ENCODE results near the gene UNKL.

UNKL gene

DNA sequence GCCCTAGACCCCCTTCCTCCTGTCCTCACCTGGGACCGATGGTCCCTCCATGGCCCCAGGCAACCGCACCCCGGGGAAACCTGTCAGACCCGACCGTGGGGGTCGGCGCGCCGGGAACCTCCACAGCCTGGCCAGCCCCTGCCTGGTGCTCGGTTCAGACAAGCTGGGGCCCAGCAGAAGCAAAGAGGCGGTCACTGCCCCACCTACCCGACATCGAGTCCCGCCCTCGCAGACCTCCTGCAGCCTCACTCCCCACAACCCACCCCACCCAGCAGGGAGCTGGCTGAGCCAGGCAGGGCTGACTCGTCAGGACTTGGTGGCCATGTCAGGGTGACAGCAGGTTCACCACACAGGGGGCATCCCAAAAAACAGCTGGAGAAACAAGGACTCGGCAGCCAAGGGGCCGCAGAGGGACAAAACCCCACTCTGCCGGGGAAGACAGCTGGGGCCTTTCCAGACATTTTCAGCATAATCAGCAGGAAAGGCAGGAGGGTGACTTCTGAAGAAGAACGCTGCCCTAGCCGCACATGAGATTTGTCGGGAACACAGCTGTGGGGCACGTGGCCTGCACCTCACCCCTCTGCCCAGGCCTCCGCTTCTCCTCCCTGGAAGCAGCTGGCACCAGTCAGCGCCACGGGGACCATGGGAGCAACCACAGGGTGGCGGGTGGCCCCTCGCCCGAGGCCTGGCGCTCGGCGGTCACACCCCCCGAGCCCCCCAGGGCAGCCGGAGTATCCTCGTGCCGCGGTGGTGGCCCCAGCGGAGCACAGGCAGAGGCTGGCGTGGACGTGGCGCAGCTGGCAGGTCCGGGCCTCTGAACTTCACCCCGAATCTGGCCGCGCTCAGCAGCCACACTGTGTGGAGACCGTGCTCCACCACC, 39.8 kb downstream of the UNKL start:
- DNase-seq, result no peak

DNA sequence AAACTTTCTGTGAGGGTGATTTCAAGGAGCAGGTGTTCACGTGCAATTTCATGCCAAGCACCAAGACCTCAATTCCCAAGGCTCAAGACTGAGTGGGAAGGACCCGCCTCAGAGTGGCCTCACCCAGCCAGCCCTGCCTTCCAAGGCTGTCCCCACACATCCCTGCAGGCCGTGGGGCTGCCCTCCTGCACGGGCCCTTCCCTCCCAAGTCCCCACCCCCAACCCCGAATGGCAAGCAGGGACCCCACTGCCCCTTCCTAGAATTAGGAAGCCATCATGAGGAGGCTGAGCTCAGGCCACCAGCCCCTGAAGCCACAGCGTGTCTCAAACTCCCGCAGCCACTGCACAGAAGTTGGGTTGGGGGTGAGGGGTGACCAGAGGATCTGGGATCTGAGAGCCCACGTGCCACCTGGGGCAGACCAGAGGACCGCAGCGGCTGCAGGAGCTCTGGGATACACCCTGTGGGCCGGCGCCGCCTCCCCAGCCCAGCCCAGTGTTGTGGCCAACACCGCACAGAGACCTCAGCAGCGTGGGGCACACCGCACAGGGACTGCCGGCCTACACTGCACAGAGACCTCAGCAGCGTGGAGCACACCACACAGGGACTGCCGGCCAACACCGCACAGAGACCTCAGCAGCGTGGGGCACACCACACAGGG, 42.1 kb downstream of the UNKL start:
- no peak for DNase-seq

DNA sequence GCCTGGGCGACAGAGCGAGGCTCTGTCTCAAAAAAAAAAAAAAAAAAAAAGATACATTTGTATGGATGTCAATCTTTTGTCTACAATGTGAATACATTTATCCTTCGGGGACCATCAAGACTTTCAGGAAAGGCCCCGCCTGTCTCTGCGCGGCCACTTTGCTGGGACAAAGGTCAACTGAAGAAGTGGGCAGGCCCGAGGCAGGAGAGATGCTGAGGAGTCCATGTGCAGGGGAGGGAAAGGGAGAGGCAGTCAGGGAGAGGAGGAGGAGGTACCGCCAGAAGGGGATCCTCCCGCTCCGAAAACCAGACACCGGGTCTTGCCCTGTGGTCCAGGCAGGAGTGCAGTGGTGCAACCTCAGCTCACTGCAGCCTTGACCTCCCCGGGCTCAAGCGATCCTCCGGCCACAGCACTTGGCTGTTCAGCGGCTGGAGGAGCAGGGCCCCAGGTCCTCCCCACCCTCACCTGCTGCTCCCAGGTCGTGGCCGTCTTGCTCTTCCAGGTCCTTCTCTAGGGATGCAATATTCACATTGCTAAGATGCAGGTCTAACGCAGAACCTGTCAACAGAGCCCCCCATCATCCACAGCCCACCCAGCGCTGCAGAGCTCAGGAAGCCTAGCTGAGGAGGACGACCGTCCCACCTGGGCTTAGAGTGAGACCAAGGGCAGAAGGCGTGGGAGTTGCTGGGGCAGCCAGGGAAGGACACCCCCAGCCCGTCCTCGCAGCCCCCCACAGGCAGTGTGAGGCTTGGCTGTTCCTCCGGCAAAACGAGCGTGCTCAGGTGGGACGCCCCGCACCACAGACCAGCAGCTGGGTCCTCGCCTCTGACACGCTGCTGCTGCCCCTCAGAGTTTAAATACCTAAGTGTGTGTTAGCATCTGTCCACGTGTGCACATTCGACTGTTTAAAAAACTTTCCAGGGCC, 43.2 kb downstream of the UNKL start:
- DNase-seq, result no peak

DNA sequence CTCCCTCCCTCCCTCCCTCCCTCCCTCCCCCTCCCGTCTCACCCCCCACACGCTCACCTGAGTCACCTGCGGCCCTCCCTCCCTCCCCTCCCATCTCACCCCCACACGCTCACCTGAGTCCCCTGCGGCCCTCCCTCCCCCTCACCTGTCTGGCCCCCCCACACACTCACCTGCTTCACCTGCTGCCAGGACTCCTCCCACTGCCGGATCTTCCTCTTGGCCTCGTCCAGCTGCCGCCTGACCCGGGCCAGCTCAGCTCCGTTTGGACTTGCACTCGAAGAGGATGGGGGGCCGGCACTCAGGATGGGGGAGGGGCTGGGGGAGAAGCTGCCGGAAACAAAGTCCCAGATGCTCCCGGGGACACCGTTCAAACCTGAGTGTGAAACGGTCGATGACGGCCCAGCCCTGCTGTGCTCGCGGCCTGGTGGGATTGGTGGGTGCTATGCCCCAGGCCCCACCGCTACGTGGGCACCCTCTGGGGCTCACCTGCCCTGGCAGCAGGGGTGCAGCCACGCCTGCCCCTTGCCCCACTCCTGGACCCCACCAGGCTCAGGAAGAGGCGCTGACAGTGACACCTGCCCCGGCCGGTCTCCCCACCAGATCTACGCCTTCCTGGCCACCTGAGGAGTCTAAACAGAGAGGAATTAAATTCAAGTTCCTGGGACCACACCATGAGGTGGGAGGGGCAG, 46.9 kb downstream of the UNKL start:
- DNase-seq, result no peak

DNA sequence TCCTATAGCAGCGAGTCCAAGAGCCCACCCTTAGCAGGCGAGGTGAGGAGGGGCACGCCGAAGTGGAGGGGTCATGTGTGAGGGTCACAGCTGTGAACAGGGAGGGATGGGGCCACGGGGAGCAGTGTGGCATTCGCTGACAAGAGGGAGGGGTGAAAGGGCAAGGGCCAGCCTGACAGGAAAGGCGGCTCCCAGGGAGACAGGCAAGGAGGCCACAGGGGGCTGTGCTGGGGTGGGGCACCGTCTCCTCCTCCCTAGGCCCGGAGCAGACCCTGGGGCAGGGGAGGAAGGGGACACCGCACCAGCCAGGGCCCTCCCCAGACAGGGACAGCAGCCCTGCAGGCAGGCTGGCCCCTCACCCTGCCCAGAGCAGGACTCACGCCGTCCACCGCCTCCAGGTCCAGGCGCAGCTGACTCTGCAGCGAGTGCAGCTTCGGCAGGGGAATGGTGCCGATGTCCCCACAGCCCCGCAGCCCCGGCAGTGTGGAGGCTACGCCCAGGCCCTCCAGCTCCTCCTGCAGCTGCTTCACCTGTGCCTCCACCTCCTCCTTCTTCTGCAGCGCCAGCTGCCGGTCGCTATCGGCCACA, 47.7 kb downstream of the UNKL start:
- no peak for DNase-seq

DNA sequence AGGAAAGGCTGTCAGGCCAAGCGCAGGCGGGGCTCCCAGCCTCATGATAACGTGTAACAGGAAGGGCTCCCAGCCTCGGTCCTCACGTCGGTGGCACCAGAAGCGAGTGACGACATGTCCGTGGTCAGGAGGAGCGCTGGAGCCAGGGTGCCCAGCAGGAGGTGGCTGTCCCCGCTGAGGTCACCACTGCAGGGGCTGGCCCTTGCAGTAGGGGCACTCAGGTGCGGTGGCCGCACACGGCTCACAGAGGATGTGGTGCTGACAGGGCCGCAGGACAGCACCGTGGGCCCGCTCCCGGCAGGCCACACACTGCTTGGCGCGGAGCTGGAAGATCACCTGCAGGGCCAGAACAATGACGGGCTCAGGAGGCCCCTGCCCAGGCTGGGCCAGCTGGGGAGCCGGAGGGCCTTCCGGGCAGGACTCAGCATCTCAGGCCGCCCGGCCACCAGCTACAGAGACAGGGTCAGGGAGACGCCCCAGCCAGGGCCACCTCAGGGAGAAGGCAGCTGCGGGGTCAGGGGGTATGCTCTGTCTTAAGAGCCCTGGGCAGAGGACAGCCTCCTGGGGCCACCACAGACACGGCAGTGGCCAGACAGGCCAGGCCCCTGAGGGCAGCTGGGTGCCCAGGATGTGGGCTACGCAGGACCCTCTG, 48.3 kb downstream of the UNKL start:
- no peak for DNase-seq

DNA sequence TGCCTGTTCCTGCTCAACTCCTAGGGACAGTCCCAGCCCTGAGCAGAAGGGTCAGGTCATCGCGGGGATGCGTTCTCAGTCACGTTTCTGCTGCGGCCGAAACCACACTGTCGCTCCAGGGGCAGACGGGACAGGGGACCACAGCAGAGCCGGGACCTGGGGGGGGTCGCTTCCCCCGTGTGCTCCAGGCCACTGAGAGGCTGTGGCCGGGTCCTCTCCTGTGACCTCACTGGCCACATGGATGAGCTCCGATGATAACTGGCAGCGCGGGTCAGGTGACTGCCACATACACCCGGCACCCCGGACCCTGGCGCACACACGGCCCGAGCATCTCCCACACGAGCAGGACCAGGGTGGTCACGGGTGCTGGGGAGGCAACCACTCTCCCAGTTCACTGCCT, 50.0 kb downstream of the UNKL start:
- DNase-seq, result no peak

DNA sequence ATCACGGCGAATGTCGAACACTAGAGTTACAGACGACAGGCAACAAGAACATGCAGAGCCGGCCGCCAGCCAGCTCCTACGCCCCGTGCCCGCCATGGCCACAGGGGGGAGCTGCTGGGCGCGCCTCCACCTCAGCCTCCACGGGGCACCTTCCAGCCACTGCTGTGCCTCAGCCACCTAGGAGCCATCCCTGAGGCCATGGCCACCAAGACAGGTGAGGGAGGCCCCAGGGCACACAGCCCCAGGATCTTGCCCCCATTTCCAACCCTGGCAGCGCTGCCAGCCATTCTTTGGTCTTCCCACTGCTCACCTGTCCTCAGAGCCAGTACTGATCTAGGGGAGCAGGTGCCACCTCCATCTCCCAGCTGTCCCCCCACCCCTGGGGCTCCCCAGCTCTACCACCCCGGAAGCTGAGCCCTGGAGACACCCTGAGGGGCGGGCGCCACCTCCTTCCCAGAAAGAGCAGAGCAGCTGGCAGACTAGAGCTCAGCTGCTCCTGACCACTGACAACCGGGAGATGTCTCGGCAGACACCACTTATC, 50.9 kb downstream of the UNKL start:
- peak; percentile 77 for DNase-seq

DNA sequence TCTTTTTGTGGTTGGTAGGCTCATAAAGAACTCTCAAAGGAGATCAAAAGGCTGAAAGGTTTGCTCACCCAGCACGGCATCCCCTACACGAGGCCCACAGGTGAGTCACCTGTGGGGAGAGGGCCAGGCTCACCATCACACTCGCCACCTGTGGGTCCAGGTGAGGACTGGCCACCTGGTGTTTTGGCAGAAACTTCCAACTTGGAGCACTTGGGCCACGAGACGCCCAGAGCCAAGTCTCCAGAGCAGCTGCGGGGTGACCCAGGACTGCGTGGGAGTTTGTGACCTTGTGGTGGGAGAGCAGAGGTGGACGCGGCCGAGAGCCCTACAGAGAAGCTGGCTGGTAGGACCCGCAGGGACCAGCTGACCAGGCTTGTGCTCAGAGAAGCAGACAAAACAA, 51.7 kb downstream of the UNKL start:
- DNase-seq, result no peak

DNA sequence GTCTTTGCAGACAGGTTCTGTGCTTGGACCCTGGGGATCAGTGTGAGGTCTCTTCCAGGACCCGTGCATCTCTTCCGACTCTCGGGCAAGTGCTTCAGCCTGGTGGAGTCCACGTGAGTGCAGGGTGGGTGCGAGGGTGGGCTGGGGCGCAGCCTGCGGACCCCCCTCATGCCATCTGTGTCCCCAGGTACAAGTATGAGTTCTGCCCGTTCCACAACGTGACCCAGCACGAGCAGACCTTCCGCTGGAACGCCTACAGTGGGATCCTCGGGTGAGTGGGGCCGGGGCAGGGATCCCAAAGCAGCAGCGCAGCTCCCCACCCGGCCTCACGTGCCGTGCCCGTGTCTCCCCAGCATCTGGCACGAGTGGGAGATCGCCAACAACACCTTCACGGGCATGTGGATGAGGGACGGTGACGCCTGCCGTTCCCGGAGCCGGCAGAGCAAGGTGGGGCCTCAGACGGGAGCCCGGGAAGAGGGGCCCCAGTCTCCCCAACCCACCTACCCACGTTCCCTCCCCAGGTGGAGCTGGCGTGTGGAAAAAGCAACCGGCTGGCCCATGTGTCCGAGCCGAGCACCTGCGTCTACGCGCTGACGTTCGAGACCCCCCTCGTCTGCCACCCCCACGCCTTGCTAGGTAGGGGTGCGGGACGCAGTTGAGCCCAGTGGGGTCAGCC, 52.7 kb downstream of the UNKL start:
- DNase-seq, result no peak

DNA sequence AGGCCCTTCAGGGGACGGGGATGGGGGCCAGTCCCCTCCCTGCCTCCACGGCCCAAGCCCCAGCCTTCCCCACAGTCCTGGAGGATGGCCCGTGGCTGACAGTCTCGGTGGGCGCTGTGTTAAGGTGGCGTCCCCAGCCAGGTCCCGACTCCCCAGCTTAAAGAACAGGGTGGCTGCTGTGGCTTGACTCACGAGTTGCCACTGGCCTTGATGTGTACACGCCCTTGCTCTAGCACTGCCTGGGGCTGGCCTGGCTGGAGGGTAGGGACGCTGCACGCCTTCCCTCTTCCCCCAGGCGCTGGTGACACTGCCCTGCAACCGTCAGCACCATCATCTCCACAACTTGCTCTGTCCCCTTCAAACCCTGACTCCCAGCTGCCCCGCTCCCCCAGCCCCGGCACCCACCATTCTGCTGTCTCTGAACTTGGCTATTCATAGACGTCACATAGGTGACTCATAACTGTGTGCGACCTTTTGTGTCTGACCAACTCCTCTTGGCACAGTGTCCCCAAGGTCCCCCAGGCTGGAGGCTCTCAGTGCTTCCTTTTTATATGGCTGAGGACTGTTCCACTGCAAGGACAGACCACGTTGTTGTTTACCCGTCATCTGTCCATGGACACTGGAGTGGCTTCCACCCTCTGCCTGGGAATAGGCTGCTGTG, 56.5 kb downstream of the UNKL start:
- no peak for DNase-seq

DNA sequence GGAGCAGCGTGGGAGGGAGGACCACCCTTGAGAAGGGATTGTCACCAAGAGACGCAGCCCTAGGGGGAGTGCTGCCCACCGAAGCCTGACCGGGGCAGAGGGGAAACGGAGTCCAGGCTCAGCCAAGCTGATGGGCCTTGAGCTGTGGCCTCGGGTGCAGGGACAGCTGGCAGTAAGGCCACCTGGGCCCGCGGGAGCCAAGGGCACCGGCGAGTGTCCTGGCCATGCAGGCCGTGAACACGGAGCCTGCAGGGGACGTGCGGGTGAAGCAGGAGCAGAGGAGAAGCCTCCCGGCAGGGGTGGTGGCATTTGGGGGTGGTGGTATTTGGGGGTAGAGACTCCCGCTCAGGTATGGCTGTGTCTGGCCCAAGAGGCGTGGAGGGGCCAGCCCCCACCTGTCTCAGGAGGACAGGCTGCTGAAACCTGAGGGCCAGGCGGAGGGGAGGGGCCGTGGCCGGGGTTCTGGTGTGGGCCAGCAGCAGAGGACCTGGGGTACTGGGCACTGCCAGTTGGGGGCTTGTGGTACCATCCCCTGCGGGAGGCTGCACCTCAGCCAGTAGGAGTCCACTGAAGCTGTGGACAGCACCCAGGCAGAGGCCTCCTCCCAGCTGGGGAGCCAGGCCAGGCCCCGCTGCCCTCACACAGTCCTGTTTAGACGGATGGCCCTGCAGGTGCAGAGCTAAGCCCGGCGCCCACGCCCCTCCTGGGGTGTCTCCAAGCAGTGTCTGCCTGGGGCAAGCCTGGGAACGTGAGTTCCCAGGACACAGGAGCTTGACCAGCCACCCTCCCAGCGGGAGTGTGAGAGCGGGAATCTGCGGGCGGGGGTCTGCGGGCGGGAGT, 58.2 kb downstream of the UNKL start:
- DNase-seq, result no peak

DNA sequence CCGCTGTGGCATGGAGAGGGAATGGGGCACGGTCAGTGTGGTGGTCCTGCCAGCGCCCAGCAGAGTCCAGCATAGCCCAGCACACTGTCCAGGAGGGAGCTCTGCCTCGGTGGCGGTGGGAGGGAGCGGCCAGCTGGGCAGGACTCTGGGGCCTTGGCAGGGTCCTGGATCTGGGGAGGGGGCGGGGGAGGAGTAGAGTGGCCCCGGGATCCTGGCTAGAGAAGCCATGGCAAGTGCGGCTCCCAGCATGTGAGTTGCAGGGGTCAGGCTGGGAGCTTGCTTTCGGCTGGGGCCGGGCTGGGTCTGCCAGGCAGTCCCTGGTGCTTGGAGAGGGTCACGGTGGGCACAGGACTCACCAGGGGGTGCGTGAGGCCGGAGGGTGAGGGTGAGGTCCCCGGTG, 58.9 kb downstream of the UNKL start:
- no peak for DNase-seq

DNA sequence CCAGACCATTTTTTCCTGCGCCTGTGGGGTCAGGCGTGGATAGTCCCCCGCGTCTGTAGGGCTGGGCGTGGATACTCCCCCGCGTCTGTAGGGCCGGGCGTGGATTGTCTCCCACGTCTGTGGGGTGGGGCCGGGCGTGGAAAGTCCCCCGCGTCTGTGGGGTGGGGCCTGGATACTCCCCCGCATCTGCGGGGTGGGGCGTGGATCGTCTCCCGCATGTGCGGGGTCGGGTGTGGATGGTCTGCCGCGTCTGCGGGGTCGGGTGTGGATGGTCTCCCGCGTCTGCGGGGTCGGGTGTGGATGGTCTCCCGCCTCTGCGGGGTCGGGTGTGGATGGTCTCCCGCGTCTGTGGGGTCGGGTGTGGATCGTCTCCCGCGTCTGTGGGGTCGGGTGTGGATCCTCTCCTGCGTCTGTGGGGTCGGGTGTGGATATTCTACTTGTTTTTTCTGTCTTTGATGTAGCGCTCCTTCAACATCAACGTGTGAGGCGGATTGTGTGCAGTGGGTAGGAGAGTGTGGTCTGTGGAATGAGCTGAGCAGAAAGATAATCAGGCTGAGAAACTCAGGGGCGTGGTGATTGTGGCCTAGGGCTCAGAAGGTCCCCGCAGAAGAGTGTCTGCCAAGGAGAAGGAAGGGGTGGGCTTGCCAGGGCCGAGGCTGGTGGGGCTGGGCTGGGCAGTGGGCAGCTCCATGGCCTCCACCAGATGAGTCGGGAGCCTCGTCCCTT, 59.5 kb downstream of the UNKL start:
- no peak for DNase-seq

DNA sequence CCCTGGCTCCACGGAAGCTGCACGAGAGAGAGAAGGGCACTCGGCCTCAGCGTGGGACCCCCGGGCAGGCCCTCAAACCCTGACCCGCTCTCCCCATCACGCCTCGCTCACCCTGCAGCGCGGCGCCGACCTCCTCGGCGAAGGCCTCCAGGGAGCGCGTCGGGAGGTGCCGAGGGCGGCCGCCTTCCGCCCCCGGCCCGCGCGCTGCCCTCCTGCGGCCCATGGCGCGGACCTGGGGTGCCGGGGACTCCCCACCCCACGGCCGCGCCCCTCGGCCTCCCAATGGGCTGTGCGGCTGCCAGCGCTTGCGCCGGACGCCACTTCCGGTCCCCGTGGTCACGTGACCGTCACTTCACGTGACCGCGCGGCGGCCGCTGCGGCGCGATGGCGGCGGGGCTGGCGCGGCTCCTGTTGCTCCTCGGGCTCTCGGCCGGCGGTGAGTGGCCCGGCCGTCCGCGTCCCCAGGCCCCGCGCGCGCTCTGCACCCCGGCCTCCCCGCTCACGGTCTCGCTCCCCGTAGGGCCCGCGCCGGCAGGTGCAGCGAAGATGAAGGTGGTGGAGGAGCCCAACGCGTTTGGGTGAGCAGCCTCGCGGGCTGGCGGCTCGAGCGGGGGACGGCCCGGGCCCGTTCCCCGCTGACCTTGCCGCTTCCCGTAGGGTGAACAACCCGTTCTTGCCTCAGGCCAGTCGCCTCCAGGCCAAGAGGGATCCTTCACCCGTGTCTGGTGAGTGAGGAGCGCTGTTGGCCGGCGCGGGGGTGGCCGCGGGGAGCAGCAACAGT, 62.7 kb downstream of the UNKL start, which contains the start of the genes GNPTG and TSR3:
TSS of gene GNPTG (plus strand) at position 350 of the 781 bp plus-strand sequence. CDS start at position 385, 35 bp downstream.
TSS of gene TSR3 (minus strand) at position 297 of the 781 bp plus-strand sequence. CDS start at position 223, 74 bp downstream.
- peak; percentile 92 for DNase-seq

DNA sequence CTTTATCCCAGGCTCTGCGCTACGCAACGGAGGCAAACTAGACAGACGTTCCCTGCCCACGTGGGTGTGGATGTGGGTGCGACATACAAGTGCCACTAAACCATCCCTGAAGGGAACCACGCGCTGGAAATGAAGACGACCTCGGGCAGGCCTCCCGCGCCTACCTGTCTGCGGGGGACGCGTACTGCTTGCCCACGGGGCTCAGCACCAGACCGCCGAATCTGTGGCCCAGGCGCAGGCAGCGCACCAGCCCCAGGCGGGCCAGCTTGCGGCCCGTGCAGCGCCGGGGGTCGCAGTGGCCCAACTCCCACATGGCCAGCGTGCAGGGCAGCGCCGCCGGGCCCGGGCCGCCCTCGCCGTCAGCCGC, 63.3 kb downstream of the UNKL start:
- no peak for DNase-seq

DNA sequence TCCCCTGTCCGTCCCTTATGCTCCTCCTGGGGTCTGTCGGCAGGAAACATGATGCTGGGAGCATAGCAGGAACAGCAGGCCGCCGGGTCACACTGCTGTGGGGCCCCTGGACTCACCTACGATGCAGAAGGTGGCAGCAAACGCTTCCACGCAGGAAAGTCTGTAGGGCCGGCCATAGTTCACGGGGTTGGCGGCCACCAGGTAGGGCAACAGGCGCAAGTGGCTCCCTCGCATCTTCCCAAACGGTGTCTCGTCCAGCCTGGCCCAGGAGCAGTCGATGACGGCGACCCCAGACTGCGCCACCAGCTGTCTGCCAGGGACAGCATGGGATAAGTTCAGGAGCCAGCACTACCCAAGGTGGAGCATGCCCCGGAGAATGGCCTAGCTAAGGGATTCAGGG, 63.8 kb downstream of the UNKL start:
- DNase-seq, result no peak

DNA sequence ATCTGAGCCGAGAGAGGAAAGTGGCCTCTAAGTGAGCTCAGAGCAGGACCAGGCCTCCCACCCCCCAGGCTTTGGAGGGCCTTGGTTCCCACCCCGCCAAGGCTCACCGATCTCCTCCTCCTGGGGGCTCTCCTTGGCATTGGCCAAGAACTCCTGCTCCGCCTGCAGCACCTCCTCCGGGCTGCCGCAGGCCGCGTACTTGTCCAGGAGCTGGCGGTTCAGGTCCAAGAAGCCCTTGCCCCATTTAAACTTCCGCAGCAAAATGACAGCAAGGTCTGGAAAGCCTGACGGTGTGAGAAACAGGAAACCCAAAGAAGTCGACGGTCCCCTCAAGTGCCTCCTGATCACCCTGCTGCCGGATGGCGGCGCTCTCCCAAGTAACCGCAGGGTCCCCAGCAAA, 64.6 kb downstream of the UNKL start:
- DNase-seq, result no peak

Data from activated CD4-positive, alpha-beta T cell treated with anti-CD3 and anti-CD28 coated beads, Interleukin-2, Interleukin-6, amounts not matched to agents 100 ng/mL and 50 ng/mL, durations not matched to agents 16 hours and 8 hours (primary cell).